Liver (tissue), 9 donors: ENCODE results near the gene ABTB2. TPM values are rescaled to one million over a fixed set of nuclear protein-coding genes. Genes with fewer than 3 reads are reported as not detected.

Source experiments
- DNase-seq: peaks from one replicate; pipeline ENCODE4 v3.0.0-alpha.2; 2017; ENCODE audit warnings: low spot score
- H3K27ac ChIP-seq, 2 donors: one replicate each; pipeline ENCODE4 v1.7.0; 2013; ENCODE audit warnings: inconsistent platforms in 2 of 2, low read length in 2 of 2, control low read depth in 1 of 2, low read depth in 1 of 2, mild to moderate bottlenecking in 1 of 2
- H3K27me3 ChIP-seq, 4 donors: one replicate each; pipeline versions ENCODE4 v1.6.1 to v1.7.0; 2013; ENCODE audit warnings: low read length in 3 of 4, inconsistent platforms in 1 of 4, mild to moderate bottlenecking in 1 of 4, moderate library complexity in 1 of 4; ENCODE audit not compliant: control insufficient read depth in 4 of 4, insufficient read depth in 4 of 4
- H3K36me3 ChIP-seq, 4 donors: one replicate each; pipeline versions ENCODE4 v1.6.1 to v1.7.0; 2013; ENCODE audit warnings: low read length in 3 of 4, mild to moderate bottlenecking in 3 of 4, low read depth in 1 of 4, moderate library complexity in 1 of 4; ENCODE audit not compliant: control insufficient read depth in 4 of 4, insufficient read depth in 3 of 4
- H3K4me1 ChIP-seq, 4 donors: one replicate each; pipeline versions ENCODE4 v1.6.1 to v1.7.0; 2013; ENCODE audit warnings: low read length in 3 of 4, mild to moderate bottlenecking in 3 of 4, moderate library complexity in 1 of 4; ENCODE audit not compliant: control insufficient read depth in 4 of 4, insufficient read depth in 4 of 4
- H3K4me3 ChIP-seq, 3 donors: one replicate each; pipeline versions ENCODE4 v1.6.1 to v1.7.0; 2013; ENCODE audit warnings: low read length in 3 of 3, control low read depth in 1 of 3, low read depth in 1 of 3, mild to moderate bottlenecking in 1 of 3
- H3K9ac ChIP-seq, 2 donors: one replicate each; pipeline ENCODE4 v1.7.0; 2013; ENCODE audit warnings: low read length in 2 of 2, mild to moderate bottlenecking in 2 of 2, moderate library complexity in 2 of 2, control low read depth in 1 of 2, low read depth in 1 of 2
- H3K9me3 ChIP-seq, 4 donors: one replicate each; pipeline versions ENCODE4 v1.6.1 to v1.7.0; 2013; ENCODE audit warnings: low read length in 3 of 4; ENCODE audit not compliant: control insufficient read depth in 4 of 4
- EGR1 ChIP-seq, 2 donors: IDR thresholded peaks; 2 replicates each; pipeline ENCODE4 v1.6.1; 2016 to 2018; ENCODE audit warnings: antibody characterized with exemption in 2 of 2, low read depth in 2 of 2
- FOXA1 ChIP-seq: IDR thresholded peaks from 2 replicates; pipeline ENCODE4 v1.6.1; 2016; ENCODE audit warnings: antibody characterized with exemption
- FOXA2 ChIP-seq: IDR thresholded peaks from 2 replicates; pipeline ENCODE4 v1.6.1; 2016; ENCODE audit warnings: antibody characterized with exemption
- GABPA ChIP-seq, 2 donors: IDR thresholded peaks in 1 of 2; conservative IDR thresholded peaks in 1 of 2; 2 replicates each; pipeline ENCODE4 v1.6.1; 2016; ENCODE audit warnings: antibody characterized with exemption in 2 of 2, mild to moderate bottlenecking in 1 of 2, moderate library complexity in 1 of 2
- HNF4A ChIP-seq, 2 donors: conservative IDR thresholded peaks; 2 replicates each; pipeline ENCODE4 v1.6.1; 2016; ENCODE audit warnings: antibody characterized with exemption in 2 of 2, mild to moderate bottlenecking in 2 of 2
- HNF4G ChIP-seq: IDR thresholded peaks from 2 replicates; pipeline ENCODE4 v1.6.1; 2016; ENCODE audit warnings: antibody characterized with exemption
- JUND ChIP-seq, 2 donors: IDR thresholded peaks; 2 replicates each; pipeline ENCODE4 v1.6.1; 2016; ENCODE audit warnings: antibody characterized with exemption in 2 of 2
- MAX ChIP-seq: IDR thresholded peaks from 2 replicates; pipeline ENCODE4 v1.6.1; 2016; ENCODE audit warnings: antibody characterized with exemption
- NR2F2 ChIP-seq: IDR thresholded peaks from 2 replicates; pipeline ENCODE4 v1.6.1; 2016; ENCODE audit warnings: antibody characterized with exemption
- RAD21 ChIP-seq, 2 donors: IDR thresholded peaks; 2 replicates each; pipeline ENCODE4 v1.6.1; 2016; ENCODE audit warnings: antibody characterized with exemption in 2 of 2, mild to moderate bottlenecking in 2 of 2
- RXRA ChIP-seq, 2 donors: IDR thresholded peaks; 2 replicates each; pipeline ENCODE4 v1.6.1; 2017 to 2018; ENCODE audit warnings: antibody characterized with exemption in 2 of 2, mild to moderate bottlenecking in 1 of 2
- SP1 ChIP-seq: IDR thresholded peaks from 2 replicates; pipeline ENCODE4 v1.6.1; 2018; ENCODE audit warnings: antibody characterized with exemption, mild to moderate bottlenecking
- TAF1 ChIP-seq: conservative IDR thresholded peaks from 2 replicates; pipeline ENCODE4 v1.6.1; 2016; ENCODE audit warnings: antibody characterized with exemption, mild to moderate bottlenecking
- YY1 ChIP-seq: IDR thresholded peaks from 2 replicates; pipeline ENCODE4 v1.6.1; 2016; ENCODE audit warnings: antibody characterized with exemption, mild to moderate bottlenecking
- WGBS: extraction: QIAGEN DNeasy Blood & Tissue Kit; methylation state at CpG from one replicate; pipeline ENCODE4 v1.1.7; 2013; 5-methylcytosine and 5-hydroxymethylcytosine counted together
- polyA plus RNA-seq, 2 donors: library from polyadenylated mRNA; stranded (reverse) in 1 of 2; unstranded in 1 of 2; fragments of 200-250 nt in 1 of 2; fragments of >200 nt in 1 of 2; fragmentation: Nextera tagmentation in 1 of 2; extraction: Ambion mirVana in 1 of 2; gene quantifications; one replicate each; pipeline versions ENCODE4 v1.2.1 to v1.2.3, GENCODE V29; 2013 to 2015
- total RNA-seq, 2 donors: library from RNA; depleted of rRNA; stranded (reverse); fragments of >200 nt; gene quantifications; one replicate each; pipeline ENCODE4 v1.2.3, GENCODE V29; 2014
- TF ChIP-seq, protein P1 (sequence below): IDR thresholded peaks from 2 replicates; pipeline ENCODE4 v1.6.1; 2016; ENCODE audit warnings: antibody characterized with exemption
- TF ChIP-seq, protein P2 (sequence below): IDR thresholded peaks from 2 replicates; pipeline ENCODE4 v1.6.1; 2016; ENCODE audit warnings: antibody characterized with exemption
- TF ChIP-seq, protein P3 (sequence below): fragments of 150-350 bp; IDR thresholded peaks from 2 replicates; pipeline ENCODE4 v1.5.1; 2017; ENCODE audit warnings: improper control_type of control experiment, low read depth, low read length; ENCODE audit not compliant: missing input control
- TF ChIP-seq, protein P4 (sequence below): IDR thresholded peaks from 2 replicates; pipeline ENCODE4 v1.6.1; 2016; ENCODE audit warnings: antibody characterized with exemption, mild to moderate bottlenecking
- donor health status: healthy.
- donor health status: healthy.
- donor health status: healthy.
- donor health status: healthy.
- donor health status: healthy.

Gene ABTB2
- total and polyA plus RNA-seq, 4 donors = 2.4 to 8.9 (median 6.1) TPM

GRCh38 chr11:34235189-34235588 lies 122.6 kb downstream of the ABTB2 start:
- Histone ChIP-seq H3K9ac (no peak overlapping the region), H3K4me1 (peaks cover 0 to 6% (median 0%) of the 10 kb centered on the region in 4 donors), H3K27me3 (no peaks in the 10 kb centered on the region), H3K4me3 (no peak overlapping the region), H3K36me3 (no peaks in the 10 kb centered on the region), H3K9me3 (no peaks in the 10 kb centered on the region), H3K27ac (no peak overlapping the region)
- 69% methylated on average over 4 of the region's 4 CpGs for WGBS
- TF ChIP-seq NR2F2 = no peak
- TF ChIP-seq, protein P1, sequence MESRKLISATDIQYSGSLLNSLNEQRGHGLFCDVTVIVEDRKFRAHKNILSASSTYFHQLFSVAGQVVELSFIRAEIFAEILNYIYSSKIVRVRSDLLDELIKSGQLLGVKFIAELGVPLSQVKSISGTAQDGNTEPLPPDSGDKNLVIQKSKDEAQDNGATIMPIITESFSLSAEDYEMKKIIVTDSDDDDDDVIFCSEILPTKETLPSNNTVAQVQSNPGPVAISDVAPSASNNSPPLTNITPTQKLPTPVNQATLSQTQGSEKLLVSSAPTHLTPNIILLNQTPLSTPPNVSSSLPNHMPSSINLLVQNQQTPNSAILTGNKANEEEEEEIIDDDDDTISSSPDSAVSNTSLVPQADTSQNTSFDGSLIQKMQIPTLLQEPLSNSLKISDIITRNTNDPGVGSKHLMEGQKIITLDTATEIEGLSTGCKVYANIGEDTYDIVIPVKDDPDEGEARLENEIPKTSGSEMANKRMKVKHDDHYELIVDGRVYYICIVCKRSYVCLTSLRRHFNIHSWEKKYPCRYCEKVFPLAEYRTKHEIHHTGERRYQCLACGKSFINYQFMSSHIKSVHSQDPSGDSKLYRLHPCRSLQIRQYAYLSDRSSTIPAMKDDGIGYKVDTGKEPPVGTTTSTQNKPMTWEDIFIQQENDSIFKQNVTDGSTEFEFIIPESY = no peak
- no peak for TF ChIP-seq HNF4A (conservative IDR thresholded peaks at IDR 0.05)
- no peak for TF ChIP-seq MAX
- TF ChIP-seq TAF1 = no peak
- no peak for TF ChIP-seq RXRA (IDR thresholded peaks at IDR 0.05)
- DNase-seq = no peak

DNA sequence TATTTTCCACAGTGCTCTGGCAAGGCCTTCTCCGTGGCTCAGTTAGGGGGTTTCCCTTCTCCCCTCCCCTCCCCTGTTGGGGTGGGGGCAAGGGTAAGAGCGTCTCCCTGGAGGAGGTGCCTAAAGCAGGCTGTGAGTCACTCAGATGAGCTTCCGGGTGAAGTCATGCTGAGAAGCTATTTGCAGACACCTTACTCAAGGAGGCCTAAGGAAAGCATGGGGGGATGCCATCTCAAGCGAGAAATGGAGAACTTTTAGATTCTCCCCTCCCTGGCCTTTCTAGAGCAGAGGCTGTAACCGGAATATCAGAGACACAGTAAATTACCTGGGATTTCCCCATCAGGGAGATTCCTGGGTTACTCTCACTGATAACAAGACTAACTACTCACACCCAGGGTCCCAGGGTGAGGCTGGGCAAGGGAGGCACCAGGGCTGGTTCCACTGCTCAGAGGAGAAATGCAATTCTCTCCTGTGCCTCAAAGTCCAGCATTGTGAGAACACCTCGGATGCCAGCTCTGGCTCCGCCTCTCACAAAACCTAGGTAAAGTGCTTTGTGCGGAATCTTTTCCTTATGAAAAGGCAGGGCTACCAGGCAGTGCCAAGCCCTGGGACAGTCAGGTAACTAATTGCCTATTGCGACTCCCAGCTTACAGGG lies 123.6 kb downstream of the ABTB2 start:
- no peaks in the 10 kb centered on the region for H3K36me3 ChIP-seq
- no peak overlapping the region for H3K9ac ChIP-seq
- WGBS = 58% methylated on average over 9 of the region's 9 CpGs
- no peaks in the 10 kb centered on the region for H3K27me3 ChIP-seq
- H3K9me3 ChIP-seq = no peaks in the 10 kb centered on the region
- no peak for DNase-seq
- TF ChIP-seq GABPA (IDR thresholded peaks at IDR 0.05 in 1 of 2, conservative IDR thresholded peaks at IDR 0.05 in 1 of 2) = no peak
- no peak for TF ChIP-seq YY1
- no peak for TF ChIP-seq TAF1
- no peak for TF ChIP-seq FOXA1
- TF ChIP-seq MAX = no peak
- TF ChIP-seq RAD21 (IDR thresholded peaks at IDR 0.05) = no peak
- no peak for TF ChIP-seq NR2F2
- no peak for TF ChIP-seq EGR1 (IDR thresholded peaks at IDR 0.05; ENCODE audit: low read depth in 2 of 2)
- TF ChIP-seq, protein P2, sequence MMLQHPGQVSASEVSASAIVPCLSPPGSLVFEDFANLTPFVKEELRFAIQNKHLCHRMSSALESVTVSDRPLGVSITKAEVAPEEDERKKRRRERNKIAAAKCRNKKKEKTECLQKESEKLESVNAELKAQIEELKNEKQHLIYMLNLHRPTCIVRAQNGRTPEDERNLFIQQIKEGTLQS = no peak
- TF ChIP-seq, protein P3, sequence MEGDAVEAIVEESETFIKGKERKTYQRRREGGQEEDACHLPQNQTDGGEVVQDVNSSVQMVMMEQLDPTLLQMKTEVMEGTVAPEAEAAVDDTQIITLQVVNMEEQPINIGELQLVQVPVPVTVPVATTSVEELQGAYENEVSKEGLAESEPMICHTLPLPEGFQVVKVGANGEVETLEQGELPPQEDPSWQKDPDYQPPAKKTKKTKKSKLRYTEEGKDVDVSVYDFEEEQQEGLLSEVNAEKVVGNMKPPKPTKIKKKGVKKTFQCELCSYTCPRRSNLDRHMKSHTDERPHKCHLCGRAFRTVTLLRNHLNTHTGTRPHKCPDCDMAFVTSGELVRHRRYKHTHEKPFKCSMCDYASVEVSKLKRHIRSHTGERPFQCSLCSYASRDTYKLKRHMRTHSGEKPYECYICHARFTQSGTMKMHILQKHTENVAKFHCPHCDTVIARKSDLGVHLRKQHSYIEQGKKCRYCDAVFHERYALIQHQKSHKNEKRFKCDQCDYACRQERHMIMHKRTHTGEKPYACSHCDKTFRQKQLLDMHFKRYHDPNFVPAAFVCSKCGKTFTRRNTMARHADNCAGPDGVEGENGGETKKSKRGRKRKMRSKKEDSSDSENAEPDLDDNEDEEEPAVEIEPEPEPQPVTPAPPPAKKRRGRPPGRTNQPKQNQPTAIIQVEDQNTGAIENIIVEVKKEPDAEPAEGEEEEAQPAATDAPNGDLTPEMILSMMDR = no peak
- TF ChIP-seq RXRA (IDR thresholded peaks at IDR 0.05) = no peak
- TF ChIP-seq, protein P4, sequence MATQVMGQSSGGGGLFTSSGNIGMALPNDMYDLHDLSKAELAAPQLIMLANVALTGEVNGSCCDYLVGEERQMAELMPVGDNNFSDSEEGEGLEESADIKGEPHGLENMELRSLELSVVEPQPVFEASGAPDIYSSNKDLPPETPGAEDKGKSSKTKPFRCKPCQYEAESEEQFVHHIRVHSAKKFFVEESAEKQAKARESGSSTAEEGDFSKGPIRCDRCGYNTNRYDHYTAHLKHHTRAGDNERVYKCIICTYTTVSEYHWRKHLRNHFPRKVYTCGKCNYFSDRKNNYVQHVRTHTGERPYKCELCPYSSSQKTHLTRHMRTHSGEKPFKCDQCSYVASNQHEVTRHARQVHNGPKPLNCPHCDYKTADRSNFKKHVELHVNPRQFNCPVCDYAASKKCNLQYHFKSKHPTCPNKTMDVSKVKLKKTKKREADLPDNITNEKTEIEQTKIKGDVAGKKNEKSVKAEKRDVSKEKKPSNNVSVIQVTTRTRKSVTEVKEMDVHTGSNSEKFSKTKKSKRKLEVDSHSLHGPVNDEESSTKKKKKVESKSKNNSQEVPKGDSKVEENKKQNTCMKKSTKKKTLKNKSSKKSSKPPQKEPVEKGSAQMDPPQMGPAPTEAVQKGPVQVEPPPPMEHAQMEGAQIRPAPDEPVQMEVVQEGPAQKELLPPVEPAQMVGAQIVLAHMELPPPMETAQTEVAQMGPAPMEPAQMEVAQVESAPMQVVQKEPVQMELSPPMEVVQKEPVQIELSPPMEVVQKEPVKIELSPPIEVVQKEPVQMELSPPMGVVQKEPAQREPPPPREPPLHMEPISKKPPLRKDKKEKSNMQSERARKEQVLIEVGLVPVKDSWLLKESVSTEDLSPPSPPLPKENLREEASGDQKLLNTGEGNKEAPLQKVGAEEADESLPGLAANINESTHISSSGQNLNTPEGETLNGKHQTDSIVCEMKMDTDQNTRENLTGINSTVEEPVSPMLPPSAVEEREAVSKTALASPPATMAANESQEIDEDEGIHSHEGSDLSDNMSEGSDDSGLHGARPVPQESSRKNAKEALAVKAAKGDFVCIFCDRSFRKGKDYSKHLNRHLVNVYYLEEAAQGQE = no peak
- no peak for TF ChIP-seq HNF4G
- TF ChIP-seq SP1 = no peak
- TF ChIP-seq, protein P1 = no peak
- no peak for TF ChIP-seq JUND (IDR thresholded peaks at IDR 0.05)
- TF ChIP-seq FOXA2 = no peak
- H3K4me1 ChIP-seq = peaks cover 0 to 6% (median 0%) of the 10 kb centered on the region in 4 donors
- peak overlapping the region in 1 of 2 donors; percentile 11 for H3K27ac ChIP-seq
- no peak overlapping the region for H3K4me3 ChIP-seq
